SU-DHL-6 (cell line): ENCODE results near the gene CTU2.

ENCODE experiments used
- EZH2phosphoT487 ChIP-seq: fragments of 200-600 bp; sonication (generic), shearing (Covaris generic); conservative IDR thresholded peaks from 2 replicates; pipeline ENCODE4 v1.6.1; 2018; ENCODE audit warnings: mild to moderate bottlenecking, antibody characterized with exemption, low read length, moderate library complexity, mixed read lengths
- TF ChIP-seq, protein P1 (sequence below): fragments of 200-600 bp; sonication (generic); IDR thresholded peaks from one replicate; pipeline ENCODE4 v1.5.1; 2017; ENCODE audit warnings: antibody characterized with exemption, mild to moderate bottlenecking, low read length, moderate library complexity; ENCODE audit not compliant: insufficient read depth, poor library complexity, severe bottlenecking

GRCh38 chr16:88712362-88712979, 6.2 kb downstream of the CTU2 start:
- TF ChIP-seq, protein P1, sequence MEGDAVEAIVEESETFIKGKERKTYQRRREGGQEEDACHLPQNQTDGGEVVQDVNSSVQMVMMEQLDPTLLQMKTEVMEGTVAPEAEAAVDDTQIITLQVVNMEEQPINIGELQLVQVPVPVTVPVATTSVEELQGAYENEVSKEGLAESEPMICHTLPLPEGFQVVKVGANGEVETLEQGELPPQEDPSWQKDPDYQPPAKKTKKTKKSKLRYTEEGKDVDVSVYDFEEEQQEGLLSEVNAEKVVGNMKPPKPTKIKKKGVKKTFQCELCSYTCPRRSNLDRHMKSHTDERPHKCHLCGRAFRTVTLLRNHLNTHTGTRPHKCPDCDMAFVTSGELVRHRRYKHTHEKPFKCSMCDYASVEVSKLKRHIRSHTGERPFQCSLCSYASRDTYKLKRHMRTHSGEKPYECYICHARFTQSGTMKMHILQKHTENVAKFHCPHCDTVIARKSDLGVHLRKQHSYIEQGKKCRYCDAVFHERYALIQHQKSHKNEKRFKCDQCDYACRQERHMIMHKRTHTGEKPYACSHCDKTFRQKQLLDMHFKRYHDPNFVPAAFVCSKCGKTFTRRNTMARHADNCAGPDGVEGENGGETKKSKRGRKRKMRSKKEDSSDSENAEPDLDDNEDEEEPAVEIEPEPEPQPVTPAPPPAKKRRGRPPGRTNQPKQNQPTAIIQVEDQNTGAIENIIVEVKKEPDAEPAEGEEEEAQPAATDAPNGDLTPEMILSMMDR = no peak
- TF ChIP-seq EZH2phosphoT487 = no peak
